Left ventricle myocardium inferior (tissue), 1 donor: Measurements from ENCODE around the gene ACBD4. TPM values are rescaled to one million over a fixed set of nuclear protein-coding genes. Genes with fewer than 3 reads are reported as not detected.

Experiments used
- DNase-seq: peaks from one replicate; pipeline ENCODE4 v3.0.0-alpha.2; 2020
- H3K27ac ChIP-seq: fragments of 200-600 bp; replicated peaks from 2 replicates; pipeline ENCODE4 v1.8.0; 2021
- H3K27me3 ChIP-seq: fragments of 200-600 bp; 2 replicates; pipeline ENCODE4 v1.8.0; 2021; ENCODE audit warnings: low read depth
- H3K36me3 ChIP-seq: fragments of 200-600 bp; 2 replicates; pipeline ENCODE4 v1.8.0; 2021
- H3K4me1 ChIP-seq: fragments of 200-600 bp; 2 replicates; pipeline ENCODE4 v1.8.0; 2021
- H3K4me3 ChIP-seq: fragments of 200-600 bp; 2 replicates; pipeline ENCODE4 v1.8.0; 2021; ENCODE audit warnings: mild to moderate bottlenecking, moderate library complexity
- H3K9me3 ChIP-seq: fragments of 200-600 bp; replicated peaks from 2 replicates; pipeline ENCODE4 v1.8.0; 2021
- CTCF ChIP-seq: fragments of 200-600 bp; IDR thresholded peaks from 2 replicates; pipeline ENCODE4 v1.8.0; 2021; ENCODE audit warnings: antibody characterized with exemption, mild to moderate bottlenecking, borderline replicate concordance
- intact Hi-C: fragments of 100-400 bp; cut with micrococcal nuclease; formaldehyde crosslinking; loops from one replicate; pipeline ENCODE4 v1.11.0; 2022
- total RNA-seq: library from RNA; stranded (reverse); fragmentation: NEBNext Ultra II Directional; extraction: Animal tissue kit (Norgen Biotek cat#: 25700); gene quantifications from one replicate; pipeline ENCODE4 v1.2.1, GENCODE V29; 2021
- donor health status: DM: no; HTN: yes; CAD: no; lungs with severe emphysema.

ACBD4 gene
- total RNA-seq, 1 donor from 2014 or later: 6.4 TPM

DNA sequence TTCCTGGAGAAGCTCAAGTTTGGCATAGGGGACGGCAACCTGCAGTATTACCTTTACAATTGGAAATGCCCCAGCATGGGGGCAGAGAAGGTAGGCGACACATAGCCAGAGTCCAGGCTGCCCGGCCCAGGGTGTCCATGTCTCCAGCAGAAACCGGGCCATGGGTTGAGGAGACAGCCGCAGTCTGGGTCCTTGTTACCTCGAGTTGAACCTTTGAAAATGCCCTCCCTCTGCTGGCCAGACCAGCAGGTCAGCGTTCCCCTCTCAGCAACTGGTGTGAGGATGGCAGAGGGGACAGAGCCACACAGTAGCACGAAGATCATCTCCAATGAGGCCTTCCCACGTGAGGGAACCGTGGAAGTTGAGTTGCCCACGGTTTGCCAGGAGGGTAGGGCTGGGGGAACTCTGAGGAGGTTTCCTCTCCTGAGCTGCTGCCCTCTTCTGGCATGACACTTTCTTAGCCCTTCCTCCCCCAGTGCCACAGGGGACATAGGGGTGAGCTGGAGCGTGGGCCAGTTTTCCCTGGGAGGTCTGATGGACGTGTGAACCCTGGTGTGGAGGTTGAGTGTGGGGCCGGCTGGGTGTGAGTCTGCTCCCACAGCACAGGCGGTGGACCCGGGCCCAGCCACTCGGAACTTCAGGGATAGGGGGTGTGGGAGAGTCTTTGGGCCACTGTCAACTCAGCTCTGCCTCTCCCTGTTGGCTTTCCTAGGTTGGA lies 30.4 kb upstream of the ACBD4 start:
- Histone ChIP-seq H3K4me3 (no peak overlapping the region), H3K27ac (peak overlapping the region; percentile 95), H3K36me3 (peaks cover 78% of the 10 kb centered on the region), H3K4me1 (peaks cover 88% of the 10 kb centered on the region), H3K27me3 (no peaks in the 10 kb centered on the region), H3K9me3 (no peaks in the 10 kb centered on the region)
- intact Hi-C loops: no loop called here
- no peak for TF ChIP-seq CTCF
- no peak for DNase-seq

DNA sequence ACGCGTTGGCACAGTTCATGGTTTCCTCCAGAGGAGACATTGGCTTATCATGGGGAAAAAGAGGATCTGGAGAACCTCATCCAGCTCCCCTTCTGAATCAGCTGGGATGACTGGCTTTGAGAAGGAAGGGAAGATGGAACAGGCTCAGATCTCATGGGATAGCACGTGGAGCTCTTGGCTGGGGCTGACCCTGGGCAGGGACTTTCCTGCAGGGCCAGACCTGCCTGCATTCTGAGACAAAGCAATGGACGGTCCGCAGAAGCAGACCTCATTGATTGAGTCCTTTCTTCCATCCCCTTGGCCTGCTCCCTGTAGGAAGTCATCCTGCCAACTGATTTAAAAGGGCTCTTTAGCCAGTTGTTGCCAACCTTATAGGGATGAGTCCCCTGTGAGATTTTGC lies 29.4 kb upstream of the ACBD4 start:
- H3K27ac ChIP-seq: peak overlapping the region; percentile 95
- H3K4me1 ChIP-seq: peaks cover 98% of the 10 kb centered on the region
- peaks cover 71% of the 10 kb centered on the region for H3K36me3 ChIP-seq
- no peak for TF ChIP-seq CTCF
- DNase-seq: no peak
- H3K27me3 ChIP-seq: no peaks in the 10 kb centered on the region
- no peak overlapping the region for H3K4me3 ChIP-seq
- intact Hi-C loops: no loop called here
- H3K9me3 ChIP-seq: no peaks in the 10 kb centered on the region

DNA sequence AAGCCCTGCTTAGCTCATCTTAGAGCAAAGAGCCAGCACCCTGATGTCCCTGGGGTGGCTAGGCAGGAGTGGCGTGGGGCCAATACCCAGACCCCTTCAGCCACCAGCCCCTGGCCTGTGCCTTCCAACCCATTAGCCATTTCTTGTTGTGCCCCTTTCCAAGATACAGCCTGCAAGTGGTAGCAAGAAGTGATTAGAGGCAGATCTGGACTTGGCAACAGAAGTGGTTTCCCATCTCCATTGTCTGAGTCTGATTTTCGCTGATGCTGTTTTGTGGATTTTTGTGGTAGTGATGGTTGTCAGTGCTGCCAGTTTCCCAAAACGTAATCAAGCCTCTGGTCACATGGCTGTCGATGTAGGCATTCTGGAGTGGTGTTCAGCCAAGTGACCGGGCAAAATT lies 28.9 kb upstream of the ACBD4 start:
- Histone ChIP-seq H3K9me3 (no peaks in the 10 kb centered on the region), H3K36me3 (peaks cover 66% of the 10 kb centered on the region), H3K27ac (peak overlapping the region; percentile 95), H3K4me3 (no peak overlapping the region), H3K4me1 (peaks cover 98% of the 10 kb centered on the region), H3K27me3 (no peaks in the 10 kb centered on the region)
- no peak for TF ChIP-seq CTCF
- no peak for DNase-seq
- intact Hi-C loops: no loop called here

- peak overlapping the region; percentile 95 for H3K27ac ChIP-seq
- no peak for TF ChIP-seq CTCF
- intact Hi-C loops: no loop called here
- DNase-seq: no peak
- peaks cover 98% of the 10 kb centered on the region for H3K4me1 ChIP-seq
- H3K9me3 ChIP-seq: no peaks in the 10 kb centered on the region
- H3K4me3 ChIP-seq: no peak overlapping the region
- H3K27me3 ChIP-seq: no peaks in the 10 kb centered on the region
- H3K36me3 ChIP-seq: peaks cover 61% of the 10 kb centered on the region
These were observed 28.0 kb upstream of the ACBD4 start for GRCh38 chr17:45107293-45108010.

DNA sequence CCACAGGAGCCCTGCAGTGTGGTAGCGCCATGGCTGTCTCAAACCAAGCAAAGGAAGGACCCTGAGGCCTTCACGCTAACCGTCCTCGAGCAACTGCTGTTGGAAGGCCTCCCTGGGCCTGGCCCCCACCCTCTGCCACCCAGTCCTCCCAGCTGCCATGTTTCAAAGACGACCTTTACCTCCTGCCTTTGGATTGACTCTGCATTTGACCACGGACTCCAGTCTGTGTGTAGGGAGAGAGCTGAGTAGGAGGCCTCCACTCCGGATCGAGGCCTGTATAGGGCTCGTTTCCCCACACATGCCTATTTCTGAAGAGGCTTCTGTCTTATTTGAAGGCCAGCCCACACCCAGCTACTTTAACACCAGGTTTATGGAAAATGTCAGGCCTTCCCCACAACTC lies 27.4 kb upstream of the ACBD4 start:
- H3K27ac ChIP-seq: peak overlapping the region; percentile 95
- TF ChIP-seq CTCF: no peak
- peaks cover 61% of the 10 kb centered on the region for H3K36me3 ChIP-seq
- no peak overlapping the region for H3K4me3 ChIP-seq
- intact Hi-C loops: no loop called here
- H3K4me1 ChIP-seq: peaks cover 97% of the 10 kb centered on the region
- no peaks in the 10 kb centered on the region for H3K9me3 ChIP-seq
- no peaks in the 10 kb centered on the region for H3K27me3 ChIP-seq
- DNase-seq: no peak
